GM12892 (cell line): ENCODE data around the gene NUF2.

Source experiments
- POLR2A ChIP-seq: IDR thresholded peaks from 2 replicates; pipeline ENCODE4 v1.6.1; 2011; ENCODE audit warnings: low read depth, low read length, control low read depth
- POLR2AphosphoS5 ChIP-seq: IDR thresholded peaks from 2 replicates; pipeline ENCODE4 v1.6.1; 2011; ENCODE audit warnings: low read depth, low read length, control low read depth
- TAF1 ChIP-seq: IDR thresholded peaks from 2 replicates; pipeline ENCODE4 v1.6.1; 2011; ENCODE audit warnings: low read depth, mild to moderate bottlenecking, control low read depth, low read length, borderline replicate concordance

DNA sequence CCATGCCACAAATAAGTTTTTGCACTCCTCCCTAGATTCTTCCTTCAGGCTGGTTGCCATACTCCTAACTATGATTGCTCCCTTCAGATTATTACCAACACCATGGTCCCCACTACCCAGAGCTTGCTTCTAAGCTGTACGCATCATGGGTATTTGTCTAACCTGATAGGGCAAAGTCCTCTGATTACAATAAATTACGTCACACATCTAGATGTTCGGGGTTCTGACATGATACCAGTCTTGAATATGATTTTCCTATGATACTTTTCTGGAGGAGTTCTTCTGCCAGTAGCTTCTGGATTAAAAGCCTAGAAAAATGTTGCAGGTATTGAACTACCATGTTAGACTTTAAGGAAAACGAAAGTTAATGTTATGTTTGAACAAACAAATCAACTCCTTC lies 67.2 kb downstream of the NUF2 start:
- no peak for TF ChIP-seq POLR2AphosphoS5
- no peak for TF ChIP-seq TAF1
- no peak for TF ChIP-seq POLR2A
